Fibroblast of lung (primary cell): ENCODE data around the gene PMM2.

Experiments
- EZH2 ChIP-seq: IDR thresholded peaks from 2 replicates; pipeline ENCODE4 v1.5.1; 2012; ENCODE audit warnings: low read length, control low read depth, mild to moderate bottlenecking; ENCODE audit errors: missing control alignments
- TF ChIP-seq, protein P1 (sequence below), 2 donors: IDR thresholded peaks in 1 of 2; conservative IDR thresholded peaks in 1 of 2; 1 replicate in 1 of 2; 2 replicates in 1 of 2; pipeline ENCODE4 v1.5.1; 2011 to 2012; ENCODE audit warnings: low read length in 2 of 2, control low read depth in 1 of 2, inconsistent platforms in 1 of 2, low read depth in 1 of 2, mild to moderate bottlenecking in 1 of 2

DNA sequence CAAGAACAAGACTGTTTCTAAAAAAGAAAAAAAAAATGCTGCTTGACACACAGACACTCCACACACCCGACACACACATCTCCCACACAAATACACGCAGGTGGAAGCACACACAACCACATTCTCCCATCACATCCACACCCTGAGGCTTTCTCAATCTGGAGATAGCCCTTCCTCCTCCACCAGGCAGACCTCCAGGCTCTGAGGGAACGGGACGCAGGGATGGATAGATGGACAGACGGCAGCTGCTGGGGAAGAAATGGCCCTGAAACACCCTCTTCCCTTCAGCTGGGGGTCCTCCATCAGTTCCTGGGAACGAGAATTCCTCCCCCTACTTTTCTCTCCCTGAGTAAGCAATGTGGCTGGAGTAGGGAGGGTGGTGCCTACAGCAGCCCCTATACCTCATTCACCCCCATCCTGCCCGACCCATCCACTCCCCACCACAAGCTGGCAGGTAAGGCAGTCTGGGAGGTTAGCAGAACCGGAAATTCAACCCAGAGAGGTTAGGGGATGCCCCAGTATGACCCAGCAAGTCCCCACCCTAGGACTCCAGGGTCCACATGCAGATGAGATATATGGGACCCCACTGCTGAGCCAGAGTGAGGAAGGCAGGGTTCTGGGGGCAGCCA, 80.4 kb downstream of the PMM2 start:
- TF ChIP-seq, protein P1, sequence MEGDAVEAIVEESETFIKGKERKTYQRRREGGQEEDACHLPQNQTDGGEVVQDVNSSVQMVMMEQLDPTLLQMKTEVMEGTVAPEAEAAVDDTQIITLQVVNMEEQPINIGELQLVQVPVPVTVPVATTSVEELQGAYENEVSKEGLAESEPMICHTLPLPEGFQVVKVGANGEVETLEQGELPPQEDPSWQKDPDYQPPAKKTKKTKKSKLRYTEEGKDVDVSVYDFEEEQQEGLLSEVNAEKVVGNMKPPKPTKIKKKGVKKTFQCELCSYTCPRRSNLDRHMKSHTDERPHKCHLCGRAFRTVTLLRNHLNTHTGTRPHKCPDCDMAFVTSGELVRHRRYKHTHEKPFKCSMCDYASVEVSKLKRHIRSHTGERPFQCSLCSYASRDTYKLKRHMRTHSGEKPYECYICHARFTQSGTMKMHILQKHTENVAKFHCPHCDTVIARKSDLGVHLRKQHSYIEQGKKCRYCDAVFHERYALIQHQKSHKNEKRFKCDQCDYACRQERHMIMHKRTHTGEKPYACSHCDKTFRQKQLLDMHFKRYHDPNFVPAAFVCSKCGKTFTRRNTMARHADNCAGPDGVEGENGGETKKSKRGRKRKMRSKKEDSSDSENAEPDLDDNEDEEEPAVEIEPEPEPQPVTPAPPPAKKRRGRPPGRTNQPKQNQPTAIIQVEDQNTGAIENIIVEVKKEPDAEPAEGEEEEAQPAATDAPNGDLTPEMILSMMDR (conservative IDR thresholded peaks at IDR 0.05 in 1 of 2, IDR thresholded peaks at IDR 0.05 in 1 of 2; ENCODE audit: low read depth in 1 of 2, low read length in 2 of 2), result no peak
- no peak for TF ChIP-seq EZH2
